BJ (cell line): ENCODE results near the gene CTIF. TPM values are rescaled to one million over a fixed set of nuclear protein-coding genes. Genes with fewer than 3 reads are reported as not detected.

Experiments used
- CTCF ChIA-PET: fragments of 350-600 bp; formaldehyde crosslinking; extraction: SDS; loops from one replicate; lab custom pipeline; 2021; ENCODE audit warnings: antibody characterized with exemption, inconsistent platforms; lab: Yijun Ruan, JAX
- POLR2A ChIA-PET: fragments of 300-600 bp; sonication (Branson Sonifier 250); formaldehyde crosslinking; extraction: SDS; loops from one replicate; lab custom pipeline; 2021; ENCODE audit warnings: antibody characterized with exemption; lab: Charles Lee
- DNase-seq: peaks from one replicate; pipeline ENCODE4 v3.0.0-alpha.2; 2011; ENCODE audit warnings: low read depth
- H3K27me3 ChIP-seq: 2 replicates; pipeline ENCODE4 v1.6.0; 2011; ENCODE audit warnings: low read length; ENCODE audit not compliant: control insufficient read depth, insufficient read depth
- H3K36me3 ChIP-seq: 2 replicates; pipeline ENCODE4 v1.5.1; 2011; ENCODE audit warnings: low read length; ENCODE audit not compliant: control insufficient read depth, insufficient read depth
- H3K4me3 ChIP-seq: 2 replicates; pipeline ENCODE4 v1.5.1; 2011; ENCODE audit warnings: low read depth, mild to moderate bottlenecking, control low read depth, low read length
- polyA plus RNA-seq: library from polyadenylated mRNA; depleted of rRNA; stranded (reverse); fragments of >200 nt; gene quantifications from 2 replicates; pipeline ENCODE4 v1.2.3, GENCODE V29; 2011
- TF ChIP-seq, protein P1 (sequence below): IDR thresholded peaks from 2 replicates; pipeline ENCODE4 v1.5.1; 2011; ENCODE audit warnings: low read depth, mild to moderate bottlenecking, control low read depth, inconsistent platforms, low read length, moderate library complexity; ENCODE audit not compliant: insufficient read depth

The CTIF gene
- polyA plus RNA-seq, 1 experiment, result 105 TPM

DNA sequence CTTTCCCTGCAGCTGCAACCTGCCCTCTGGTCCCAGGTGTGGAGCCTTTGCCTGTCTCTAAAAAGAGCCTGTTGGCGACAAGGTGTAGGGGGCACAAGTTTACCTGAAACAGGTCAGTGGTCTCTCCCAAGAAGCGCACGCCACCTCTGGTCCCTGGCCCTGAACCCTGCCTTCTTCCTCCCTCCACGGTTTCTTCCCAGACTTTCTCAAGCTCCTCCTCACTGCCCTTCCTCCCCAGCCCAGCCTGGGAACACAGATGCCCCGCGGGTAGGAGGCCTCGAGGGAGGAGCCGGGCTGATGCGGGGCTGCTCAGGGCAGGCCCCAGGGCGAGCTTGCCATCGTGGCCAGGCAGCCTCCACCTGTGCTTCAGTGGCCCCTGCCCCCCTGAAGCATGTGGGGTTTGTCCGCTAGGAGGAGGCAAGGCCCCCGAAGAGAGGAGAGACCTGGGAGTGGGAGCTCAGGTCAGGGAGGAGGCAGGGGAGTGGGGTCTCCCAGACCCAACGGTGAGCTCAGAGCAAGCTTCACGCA, 322.4 kb downstream of the CTIF start:
- DNase-seq, result no peak
- Histone ChIP-seq H3K27me3 (no peaks in the 10 kb centered on the region), H3K36me3 (peaks cover 26% of the 10 kb centered on the region), H3K4me3 (no peak overlapping the region)
- POLR2A ChIA-PET, result no interaction called here
- CTCF ChIA-PET, result no interaction called here
- TF ChIP-seq, protein P1, sequence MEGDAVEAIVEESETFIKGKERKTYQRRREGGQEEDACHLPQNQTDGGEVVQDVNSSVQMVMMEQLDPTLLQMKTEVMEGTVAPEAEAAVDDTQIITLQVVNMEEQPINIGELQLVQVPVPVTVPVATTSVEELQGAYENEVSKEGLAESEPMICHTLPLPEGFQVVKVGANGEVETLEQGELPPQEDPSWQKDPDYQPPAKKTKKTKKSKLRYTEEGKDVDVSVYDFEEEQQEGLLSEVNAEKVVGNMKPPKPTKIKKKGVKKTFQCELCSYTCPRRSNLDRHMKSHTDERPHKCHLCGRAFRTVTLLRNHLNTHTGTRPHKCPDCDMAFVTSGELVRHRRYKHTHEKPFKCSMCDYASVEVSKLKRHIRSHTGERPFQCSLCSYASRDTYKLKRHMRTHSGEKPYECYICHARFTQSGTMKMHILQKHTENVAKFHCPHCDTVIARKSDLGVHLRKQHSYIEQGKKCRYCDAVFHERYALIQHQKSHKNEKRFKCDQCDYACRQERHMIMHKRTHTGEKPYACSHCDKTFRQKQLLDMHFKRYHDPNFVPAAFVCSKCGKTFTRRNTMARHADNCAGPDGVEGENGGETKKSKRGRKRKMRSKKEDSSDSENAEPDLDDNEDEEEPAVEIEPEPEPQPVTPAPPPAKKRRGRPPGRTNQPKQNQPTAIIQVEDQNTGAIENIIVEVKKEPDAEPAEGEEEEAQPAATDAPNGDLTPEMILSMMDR, result no peak

DNA sequence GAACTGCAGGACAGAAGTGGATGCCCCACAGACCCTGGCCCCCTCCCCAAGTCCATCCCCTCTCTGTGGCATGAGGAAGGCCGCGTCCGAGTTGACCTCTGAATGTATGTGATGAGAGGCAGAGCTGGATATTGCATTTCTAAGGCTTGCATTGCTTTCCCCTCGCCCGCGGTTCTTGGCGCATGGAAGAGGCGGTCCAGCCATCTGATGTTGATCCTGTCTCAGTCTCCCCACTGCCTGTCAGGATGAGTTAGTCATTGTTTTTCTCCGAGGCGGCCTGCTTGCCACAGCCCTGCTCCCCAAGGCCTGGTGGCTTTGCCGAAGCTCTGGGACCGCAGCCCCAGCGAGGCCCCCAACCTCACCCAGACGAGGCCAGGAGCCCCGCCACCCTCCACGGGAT, 323.3 kb downstream of the CTIF start:
- Histone ChIP-seq H3K36me3 (peaks cover 26% of the 10 kb centered on the region), H3K4me3 (no peak overlapping the region), H3K27me3 (no peaks in the 10 kb centered on the region)
- ChIA-PET CTCF (interaction anchor here (1.6 kb wide), 1 partner anchor 13 kb away, joined by 4 read pairs; no protein-coding TSS in a partner anchor), POLR2A (no interaction called here)
- no peak for DNase-seq
- TF ChIP-seq, protein P1, result no peak

DNA sequence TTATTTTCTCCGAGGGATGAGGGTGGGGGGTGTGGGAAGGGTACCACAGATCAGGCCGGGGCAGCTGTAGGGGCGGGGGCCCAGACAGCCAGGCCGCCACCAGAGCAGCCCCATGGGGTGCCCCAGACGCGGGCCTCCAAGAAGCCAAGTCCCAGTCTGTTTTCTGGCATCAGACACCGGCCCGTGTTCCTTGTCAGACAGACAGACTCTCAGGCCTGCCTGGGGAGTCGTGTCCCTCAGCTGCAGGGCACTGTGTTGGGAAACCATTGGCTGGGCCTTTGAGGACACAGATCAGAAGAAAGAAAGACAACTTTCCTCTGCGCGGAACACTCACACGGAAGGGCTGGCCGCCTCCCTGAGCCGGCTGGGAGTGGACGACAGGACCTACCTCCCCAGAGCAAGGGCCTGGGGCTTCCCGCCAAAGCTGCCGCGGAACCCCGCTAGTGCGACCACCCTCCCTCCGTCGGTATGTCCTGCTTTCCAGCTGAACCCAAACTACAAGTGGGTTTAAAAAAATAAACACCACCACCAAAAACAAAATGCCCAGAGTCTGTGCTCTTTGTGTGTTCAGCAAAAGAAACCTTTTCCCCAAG, 323.9 kb downstream of the CTIF start:
- Histone ChIP-seq H3K36me3 (peaks cover 21% of the 10 kb centered on the region), H3K27me3 (no peaks in the 10 kb centered on the region), H3K4me3 (no peak overlapping the region)
- DNase-seq, result no peak
- ChIA-PET CTCF (interaction anchor here (0.5 to 1.6 kb wide), 3 partner anchors 13 to 497 kb away, joined by 3 to 4 read pairs (median 3); no protein-coding TSS in a partner anchor), POLR2A (no interaction called here)
- TF ChIP-seq, protein P1, result no peak

DNA sequence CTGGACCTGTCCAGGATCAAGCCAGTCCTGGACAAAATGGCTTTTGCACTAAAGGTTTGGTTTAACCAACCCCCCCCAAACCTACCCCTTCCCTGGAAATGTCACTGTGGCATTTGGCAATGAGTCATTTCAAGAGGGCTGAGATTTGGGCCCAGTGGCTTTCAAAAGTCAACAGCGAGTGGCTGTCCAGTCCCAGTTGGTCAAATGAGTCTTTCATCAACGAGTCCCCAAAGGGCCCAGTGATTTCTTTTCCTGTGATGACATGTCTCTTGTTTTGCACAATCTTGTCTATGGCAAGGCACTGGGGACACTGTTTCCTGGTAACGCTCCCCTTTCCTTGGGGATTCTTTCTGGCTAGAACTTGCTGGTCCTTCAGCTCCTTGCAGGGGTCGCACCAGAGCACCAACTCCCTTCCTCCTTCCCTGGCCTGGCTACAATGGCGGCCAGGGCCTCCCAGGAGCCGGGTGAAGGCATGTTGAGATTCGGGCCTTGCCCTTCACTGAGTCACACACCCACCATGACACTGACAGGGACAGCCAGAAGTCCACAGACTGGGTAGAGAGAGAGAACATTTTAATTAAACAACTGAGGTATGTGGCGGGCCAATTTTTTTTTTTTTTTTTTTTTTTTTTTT, 324.7 kb downstream of the CTIF start:
- ChIA-PET CTCF (interaction anchor here (0.9 to 1.6 kb wide), 2 partner anchors 14 to 86 kb away, joined by 3 to 4 read pairs; no protein-coding TSS in a partner anchor), POLR2A (no interaction called here)
- Histone ChIP-seq H3K27me3 (no peaks in the 10 kb centered on the region), H3K36me3 (peaks cover 18% of the 10 kb centered on the region), H3K4me3 (no peak overlapping the region)
- TF ChIP-seq, protein P1, result no peak
- DNase-seq, result no peak

DNA sequence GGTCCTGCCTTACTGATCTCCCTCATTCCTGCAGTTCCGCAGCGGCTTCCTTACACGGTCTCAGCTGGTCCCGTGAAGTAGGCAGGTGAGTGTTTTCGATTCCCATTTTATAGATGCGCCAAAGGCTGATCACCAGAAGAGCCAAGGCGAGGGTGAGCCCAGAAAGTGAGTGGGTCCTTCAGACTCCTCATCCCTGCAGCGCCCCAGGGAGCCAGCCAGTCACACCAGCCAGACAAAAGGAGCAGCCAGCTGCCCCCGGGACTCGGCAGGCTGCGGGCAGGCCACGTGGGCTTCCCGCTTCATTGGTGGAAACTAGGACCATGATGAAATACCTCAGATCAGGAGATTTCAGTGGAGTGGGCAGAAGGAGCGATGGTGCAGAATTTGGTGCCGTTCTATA, 326.0 kb downstream of the CTIF start:
- TF ChIP-seq, protein P1, result no peak
- CTCF ChIA-PET, result no interaction called here
- H3K36me3 ChIP-seq, result peaks cover 14% of the 10 kb centered on the region
- POLR2A ChIA-PET, result no interaction called here
- no peak for DNase-seq
- no peak overlapping the region for H3K4me3 ChIP-seq
- H3K27me3 ChIP-seq, result no peaks in the 10 kb centered on the region
